ENCODE data around the gene ZNF512B. TPM values are rescaled to one million over a fixed set of nuclear protein-coding genes. Genes with fewer than 3 reads are reported as not detected.

Gene ZNF512B
- polyA plus RNA-seq, 2 of the 4 experiments (the other 2 are of a cell fraction): 2.1 to 16.8 TPM

- Histone ChIP-seq H3K9me3 (no peaks in the 10 kb centered on the region), H3K4me1 (peaks cover 19% of the 10 kb centered on the region), H3K4me2 (no peak overlapping the region), H3K27ac (no peak overlapping the region), H3K4me3 (no peak overlapping the region)
- ATAC-seq (no peak), DNase-seq (ENCODE audit: low read depth in 1 of 2, low spot score in 1 of 2) (no peak), FAIRE-seq (no peak)
- TF ChIP-seq PBX3 (IDR thresholded peaks at IDR 0.05) (no peak), MAFK (IDR thresholded peaks at IDR 0.05; ENCODE audit: partially characterized antibody) (no peak), EHMT2 (IDR thresholded peaks at IDR 0.05; ENCODE audit: low read depth) (no peak), RCOR1 (IDR thresholded peaks at IDR 0.05; ENCODE audit: low read depth, low read length) (no peak), CBX8 (IDR thresholded peaks at IDR 0.05) (no peak), HOXA7 (CRISPR knock-in tag; IDR thresholded peaks at IDR 0.05) (no peak), MAX (IDR thresholded peaks at IDR 0.05) (no peak), SREBF2 (IDR thresholded peaks at IDR 0.05) (no peak), ELK1 (IDR thresholded peaks at IDR 0.05; ENCODE audit: low read depth, low read length) (no peak), RARB (CRISPR knock-in tag; IDR thresholded peaks at IDR 0.05) (no peak), ESRRA (IDR thresholded peaks at IDR 0.05; ENCODE audit: borderline replicate concordance, low read length) (no peak), JUNB (IDR thresholded peaks at IDR 0.05) (no peak), FOSB (CRISPR knock-in tag; IDR thresholded peaks at IDR 0.05) (no peak), CHD4 (IDR thresholded peaks at IDR 0.05; ENCODE audit: borderline replicate concordance) (no peak), NPAS2 (CRISPR knock-in tag; IDR thresholded peaks at IDR 0.05; ENCODE audit: borderline replicate concordance) (no peak), CHD2 (IDR thresholded peaks at IDR 0.05; ENCODE audit: low read length, partially characterized antibody) (no peak), BCL3 (IDR thresholded peaks at IDR 0.05) (no peak), MYC (IDR thresholded peaks at IDR 0.05; ENCODE audit: borderline replicate concordance, low read length) (no peak), MAZ (IDR thresholded peaks at IDR 0.05; ENCODE audit: borderline replicate concordance, low read depth, low read length) (no peak), ZSCAN20 (CRISPR knock-in tag; IDR thresholded peaks at IDR 0.05) (no peak)
- POLR2A ChIA-PET: no interaction called here
- 89% methylated on average over 10 of the region's 10 CpGs for WGBS (ENCODE audit: missing lambda C conversion rate)
- CTCF ChIA-PET: interaction anchor here (0.6 to 2.3 kb wide), 3 partner anchors 15 to 421 kb away, joined by 3 to 11 read pairs (median 6); no protein-coding TSS in a partner anchor
Measured at GRCh38 chr20:63958964-63959698, 10.6 kb downstream of the ZNF512B start.

GRCh38 chr20:63958471-63958870, 11.3 kb downstream of the ZNF512B start:
- 80% methylated on average over 3 of the region's 4 CpGs for WGBS (ENCODE audit: missing lambda C conversion rate)
- H3K4me1 ChIP-seq: peaks cover 25% of the 10 kb centered on the region
- CTCF ChIA-PET: interaction anchor here (0.6 to 2.3 kb wide), 3 partner anchors 15 to 420 kb away, joined by 3 to 11 read pairs (median 6); no protein-coding TSS in a partner anchor
- H3K4me2 ChIP-seq: no peak overlapping the region
- no peak for FAIRE-seq
- no peak overlapping the region for H3K27ac ChIP-seq
- POLR2A ChIA-PET: no interaction called here
- no peaks in the 10 kb centered on the region for H3K9me3 ChIP-seq
- no peak overlapping the region for H3K4me3 ChIP-seq
- no peak for TF ChIP-seq E2F6 (IDR thresholded peaks at IDR 0.05; ENCODE audit: borderline replicate concordance, low read depth)
- no peak for DNase-seq (ENCODE audit: low read depth in 1 of 2, low spot score in 1 of 2)
- no peak for ATAC-seq

Measured in A549 (cell line).